ENCODE measurements around the gene RAB29. TPM values are rescaled to one million over a fixed set of nuclear protein-coding genes. Genes with fewer than 3 reads are reported as not detected.

RAB29 gene
- polyA plus RNA-seq, 4 donors: 6.4 to 39.7 (median 25.6) TPM

- no peak for DNase-seq (ENCODE audit: low read depth in 4 of 4, low spot score in 3 of 4)
Measured at GRCh38 chr1:205797168-205797567, 21.9 kb upstream of the RAB29 start.

- DNase-seq (ENCODE audit: low read depth in 4 of 4, low spot score in 3 of 4): no peak
Measured at GRCh38 chr1:205794011-205794730, 18.9 kb upstream of the RAB29 start.

- DNase-seq (ENCODE audit: low read depth in 4 of 4, low spot score in 3 of 4): no peak
Measured at GRCh38 chr1:205792961-205793673, 17.8 kb upstream of the RAB29 start.

GRCh38 chr1:205792481-205792881 lies 17.2 kb upstream of the RAB29 start:
- DNase-seq (ENCODE audit: low read depth in 4 of 4, low spot score in 3 of 4): no peak

GRCh38 chr1:205791568-205792180 lies 16.4 kb upstream of the RAB29 start:
- DNase-seq (ENCODE audit: low read depth in 4 of 4, low spot score in 3 of 4): no peak

- DNase-seq (ENCODE audit: low read depth in 4 of 4, low spot score in 3 of 4): no peak
Measured at GRCh38 chr1:205787287-205787916, 12.1 kb upstream of the RAB29 start.

GRCh38 chr1:205786601-205787000 lies 11.3 kb upstream of the RAB29 start:
- no peak for DNase-seq (ENCODE audit: low read depth in 4 of 4, low spot score in 3 of 4)

GRCh38 chr1:205785446-205785845 lies 10.2 kb upstream of the RAB29 start:
- DNase-seq (ENCODE audit: low read depth in 4 of 4, low spot score in 3 of 4): no peak

- no peak for DNase-seq (ENCODE audit: low read depth in 4 of 4, low spot score in 3 of 4)
Measured at GRCh38 chr1:205783904-205784303, 8.6 kb upstream of the RAB29 start.

GRCh38 chr1:205783433-205783795 lies 8.1 kb upstream of the RAB29 start:
- no peak for DNase-seq (ENCODE audit: low read depth in 4 of 4, low spot score in 3 of 4)

- no peak for DNase-seq (ENCODE audit: low read depth in 4 of 4, low spot score in 3 of 4)
Measured at GRCh38 chr1:205782627-205783432, 7.5 kb upstream of the RAB29 start.

GRCh38 chr1:205780335-205780734 lies 5.1 kb upstream of the RAB29 start:
- DNase-seq (ENCODE audit: low read depth in 4 of 4, low spot score in 3 of 4): no peak

GRCh38 chr1:205777994-205778393 lies 2.7 kb upstream of the RAB29 start:
- DNase-seq (ENCODE audit: low read depth in 4 of 4, low spot score in 3 of 4): no peak

- DNase-seq (ENCODE audit: low read depth in 4 of 4, low spot score in 3 of 4): no peak
Measured at GRCh38 chr1:205775717-205776056, 405 bp upstream of the RAB29 start.

GRCh38 chr1:205774198-205775014 lies 876 bp downstream of the RAB29 start:
- DNase-seq (ENCODE audit: low read depth in 4 of 4, low spot score in 3 of 4): no peak

- no peak for DNase-seq (ENCODE audit: low read depth in 4 of 4, low spot score in 3 of 4)
Measured at GRCh38 chr1:205772607-205773032, 2.7 kb downstream of the RAB29 start.

- DNase-seq (ENCODE audit: low read depth in 4 of 4, low spot score in 3 of 4): no peak
Measured at GRCh38 chr1:205770618-205771017, 4.7 kb downstream of the RAB29 start.

GRCh38 chr1:205769641-205770365 lies 5.5 kb downstream of the RAB29 start:
- DNase-seq (ENCODE audit: low read depth in 4 of 4, low spot score in 3 of 4): no peak

GRCh38 chr1:205767248-205767647 lies 8.0 kb downstream of the RAB29 start:
- DNase-seq (ENCODE audit: low read depth in 4 of 4, low spot score in 3 of 4): no peak
